HG03565 (cell line): ENCODE data around the gene OR5B21.

Source experiments
- ATAC-seq: cut with Tn5 transposase; IDR thresholded peaks from one replicate; pipeline ENCODE4 v1.9.1; 2021; ENCODE audit warnings: mild to moderate bottlenecking, moderate library complexity; ENCODE audit not compliant: unreplicated experiment

Gene OR5B21

DNA sequence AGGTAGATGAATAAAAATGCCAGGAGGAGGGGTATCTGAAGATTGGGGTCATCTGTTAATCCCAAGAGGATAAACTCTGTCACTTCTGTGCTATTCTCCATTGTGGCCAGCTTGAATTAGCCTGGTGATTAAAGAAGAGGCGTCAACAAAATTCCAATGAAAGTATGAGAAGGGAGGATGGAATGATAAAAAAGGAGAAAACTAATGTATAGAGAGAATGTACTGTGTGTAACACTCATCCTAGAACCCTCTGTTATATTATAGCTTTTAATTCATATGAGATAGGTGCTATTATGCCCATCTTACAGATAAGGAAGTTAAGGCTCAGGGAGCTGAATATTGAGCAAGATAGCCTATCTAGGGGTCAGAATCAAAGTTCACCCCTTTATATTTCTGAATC lies at the start of gene OR5B21:
Gene OR5B21 (minus strand): TSS at position 101 of the 400 bp plus-strand sequence. CDS start 0 bp downstream, at position 101.
- no peak for ATAC-seq

DNA sequence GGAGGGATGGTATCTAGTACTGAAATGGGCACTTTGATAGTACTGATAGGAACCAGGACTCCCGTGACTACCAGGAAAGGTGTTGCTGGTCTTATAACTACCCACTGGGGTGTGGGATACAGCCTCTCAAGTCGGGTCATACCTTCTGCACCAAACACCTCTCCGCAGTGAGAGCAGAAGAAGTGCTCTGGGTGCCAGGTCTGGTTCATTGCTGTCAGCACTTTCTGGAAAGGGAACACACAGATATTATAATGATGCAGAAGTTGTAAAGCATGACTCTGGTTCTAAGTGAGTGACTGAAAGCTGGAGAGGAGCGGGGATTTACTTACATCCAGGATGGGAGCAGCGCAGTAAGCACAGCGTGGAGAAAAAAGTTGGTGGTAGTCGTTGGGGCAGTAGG lies 41.7 kb upstream of the OR5B21 start:
- no peak for ATAC-seq

DNA sequence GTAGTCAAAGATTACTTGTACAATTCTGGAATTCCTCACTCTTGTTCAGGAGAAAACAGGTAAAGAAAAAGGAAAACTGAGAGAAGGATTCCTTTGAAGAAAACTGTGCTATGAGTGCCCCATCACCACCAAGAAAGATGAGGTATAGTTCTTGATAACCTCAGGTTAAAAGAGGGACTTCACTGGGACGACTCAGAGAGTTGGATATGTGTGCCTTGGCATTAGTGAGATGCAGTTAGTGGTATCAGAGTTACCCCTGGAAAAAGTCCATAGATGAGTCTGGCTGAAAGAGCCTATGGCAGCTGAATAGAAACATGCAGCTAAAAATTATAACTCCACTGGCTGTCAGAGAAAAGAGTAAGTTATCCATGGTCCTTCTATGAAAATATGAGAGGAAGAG lies 38.9 kb upstream of the OR5B21 start:
- no peak for ATAC-seq

DNA sequence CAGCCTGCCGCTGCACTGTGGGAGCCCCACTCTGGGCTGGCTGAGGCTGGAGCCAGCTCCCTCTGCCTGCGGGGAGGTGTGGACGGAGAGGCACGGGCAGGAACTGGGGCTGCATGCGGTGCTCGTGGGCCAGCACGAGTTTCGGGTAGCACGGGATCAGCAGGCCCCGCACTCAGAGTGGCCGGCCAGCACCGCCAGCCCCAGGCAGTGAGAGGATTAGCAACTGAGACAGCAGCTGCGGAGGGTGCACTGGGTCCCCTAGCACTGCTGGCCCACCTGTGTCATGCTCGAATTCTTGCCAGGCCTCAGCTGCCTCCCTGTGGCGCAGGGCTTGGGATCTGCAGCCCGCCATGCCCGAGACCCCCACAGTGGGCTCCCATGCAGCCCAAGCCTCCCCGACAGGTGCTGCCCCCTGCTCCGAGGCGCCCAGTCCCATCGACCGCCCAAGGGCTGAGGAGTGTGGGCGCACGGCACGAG lies 24.0 kb upstream of the OR5B21 start:
- ATAC-seq, result no peak

DNA sequence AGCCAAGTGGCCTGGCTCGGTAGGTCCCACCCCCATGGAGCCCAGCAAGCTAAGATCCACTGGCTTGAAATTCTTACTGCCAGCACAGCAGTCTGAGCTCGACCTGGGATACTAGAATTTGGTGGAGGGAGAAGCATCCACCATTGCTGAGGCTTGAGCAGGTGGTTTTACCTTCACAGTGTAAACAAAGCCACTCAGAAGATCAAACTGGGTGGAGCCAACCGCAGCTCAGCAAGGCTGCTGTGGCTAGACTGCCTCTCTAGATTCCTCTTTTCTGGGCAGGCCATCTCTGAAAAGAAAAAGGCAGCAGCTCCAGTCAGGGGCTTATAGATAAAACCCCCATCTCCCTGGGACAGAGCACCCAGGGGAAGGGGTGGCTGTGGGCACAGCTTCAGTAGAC lies 22.3 kb upstream of the OR5B21 start:
- no peak for ATAC-seq

DNA sequence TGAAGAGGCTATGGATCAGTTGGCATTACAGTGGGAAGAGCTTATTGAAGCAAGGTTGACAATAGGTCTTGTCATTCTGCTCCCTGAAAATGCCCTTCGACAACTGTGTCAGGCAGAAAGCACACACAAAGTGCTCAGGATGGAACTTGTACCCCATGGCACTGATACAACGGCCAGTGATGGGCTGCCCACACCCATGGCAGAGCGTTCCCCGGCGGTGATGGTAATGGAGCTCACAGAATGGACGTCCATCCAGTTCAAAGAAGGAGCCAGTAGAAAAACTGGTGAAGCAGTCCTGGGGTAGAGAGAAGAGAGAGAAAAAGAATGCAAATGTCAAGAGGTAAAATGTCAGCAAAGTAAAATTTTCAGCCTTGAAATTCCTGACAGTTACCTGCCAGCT lies 19.5 kb upstream of the OR5B21 start:
- ATAC-seq, result no peak

DNA sequence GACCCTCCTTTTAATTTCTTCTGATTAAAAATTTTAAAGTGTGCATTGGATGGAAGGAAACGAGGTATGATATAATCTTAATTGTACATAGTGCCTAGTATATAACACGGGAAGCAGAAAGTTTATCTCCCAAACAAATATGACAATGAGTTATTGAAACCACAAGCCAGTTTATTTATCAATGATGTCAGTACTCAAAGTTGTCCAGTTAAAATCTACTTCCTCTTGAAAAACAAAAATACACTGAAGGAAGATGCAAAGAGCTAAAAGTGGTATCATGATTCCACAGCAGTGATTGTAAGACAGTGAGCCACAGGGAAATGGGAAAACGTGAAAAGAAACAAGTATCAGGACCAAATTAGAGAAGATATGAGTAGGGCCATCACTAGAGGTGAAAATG lies 18.8 kb upstream of the OR5B21 start:
- ATAC-seq, result no peak

DNA sequence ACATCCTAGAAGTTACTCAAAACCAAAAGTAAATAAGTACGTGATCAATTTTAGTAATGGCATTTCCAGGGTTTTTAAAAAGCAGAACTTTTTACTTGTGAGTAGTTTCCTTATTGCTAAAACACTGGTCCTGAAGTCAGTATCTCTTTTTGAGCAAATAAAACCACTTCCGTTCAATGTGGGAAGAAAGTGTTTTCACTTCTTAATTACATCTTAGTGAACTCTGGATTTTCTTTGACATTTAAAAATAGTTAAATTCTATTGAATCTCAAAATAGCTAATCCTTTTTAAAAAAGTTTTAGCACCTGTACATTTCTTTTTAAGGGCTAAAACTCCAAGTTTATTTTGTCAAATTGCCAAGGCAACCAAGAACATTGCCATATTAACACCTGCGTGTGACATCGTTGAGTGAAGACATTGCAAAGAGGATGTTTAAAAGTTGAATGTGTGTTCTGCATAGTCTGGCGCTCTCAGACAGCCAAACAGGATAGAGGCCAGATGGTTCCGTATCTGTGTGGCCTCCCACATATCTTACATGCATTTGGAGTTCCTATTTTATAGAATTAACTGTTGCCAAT lies 17.2 kb upstream of the OR5B21 start:
- ATAC-seq, result peak; percentile 86

DNA sequence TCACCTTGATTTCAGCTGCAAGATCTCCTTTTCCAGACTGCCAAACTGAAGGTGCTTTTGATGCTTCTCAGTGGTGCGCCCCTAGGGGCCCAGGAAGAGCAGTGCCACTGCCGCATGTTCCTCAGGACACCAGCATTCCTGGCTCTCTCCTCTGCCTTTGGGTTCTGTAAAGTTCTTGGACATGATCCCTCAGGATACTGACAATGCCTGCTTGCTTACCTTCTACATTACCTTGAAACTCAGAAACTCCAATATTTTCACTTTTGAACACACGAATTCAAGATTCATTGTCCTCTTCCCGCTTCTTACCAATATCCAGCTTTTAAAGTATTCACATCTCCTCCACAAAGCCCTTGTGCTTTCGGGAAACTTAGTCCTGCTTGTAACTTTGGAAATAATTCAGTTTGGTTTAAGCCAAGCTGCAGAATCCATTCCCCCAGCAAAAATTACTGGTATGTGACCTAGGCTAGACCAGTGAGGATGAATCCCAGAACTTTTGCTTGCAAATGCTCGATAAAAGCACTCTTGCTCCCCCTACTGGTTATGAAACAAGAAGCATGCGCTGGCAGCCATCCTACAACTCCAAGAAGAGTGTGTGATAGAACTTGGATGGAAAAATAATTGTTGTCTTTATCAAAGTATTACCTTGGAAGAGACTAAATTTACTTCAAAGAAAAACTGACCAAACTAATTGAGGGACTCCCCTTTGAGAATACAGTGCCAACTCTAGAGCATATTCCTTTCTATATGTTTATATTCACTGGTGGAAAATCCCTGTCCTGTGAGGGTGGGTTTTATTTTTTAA lies 16.5 kb upstream of the OR5B21 start:
- ATAC-seq, result peak; percentile 10

DNA sequence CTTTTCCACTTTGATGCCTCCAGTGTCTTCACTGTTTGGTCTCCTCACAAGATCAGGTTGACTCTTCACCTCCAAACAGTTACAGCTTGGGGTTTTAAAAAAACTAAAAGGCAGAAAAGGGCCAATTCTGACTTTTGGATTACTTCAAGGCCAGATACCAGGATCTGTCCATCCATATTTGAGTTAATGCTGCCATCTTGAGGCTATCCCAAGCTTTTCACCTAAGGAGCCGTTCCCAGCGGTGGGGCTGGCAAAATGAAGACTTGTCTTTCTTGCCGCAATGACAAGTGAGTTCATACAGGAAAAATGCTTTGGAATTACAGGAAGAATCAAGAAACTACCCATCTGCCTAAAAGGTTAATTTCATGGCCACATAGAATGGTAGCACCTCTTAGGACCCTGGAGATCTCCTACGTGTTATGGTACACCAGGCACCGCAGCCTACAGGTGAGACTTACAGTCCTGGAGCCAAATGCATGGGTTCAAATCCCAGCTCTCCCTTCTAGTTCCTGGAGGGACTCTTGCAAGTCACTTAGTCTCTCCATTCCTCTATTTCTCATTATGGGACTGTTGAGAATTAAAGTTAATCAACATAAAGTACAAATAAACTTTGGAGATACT lies 6.0 kb upstream of the OR5B21 start:
- ATAC-seq, result peak; percentile 54

DNA sequence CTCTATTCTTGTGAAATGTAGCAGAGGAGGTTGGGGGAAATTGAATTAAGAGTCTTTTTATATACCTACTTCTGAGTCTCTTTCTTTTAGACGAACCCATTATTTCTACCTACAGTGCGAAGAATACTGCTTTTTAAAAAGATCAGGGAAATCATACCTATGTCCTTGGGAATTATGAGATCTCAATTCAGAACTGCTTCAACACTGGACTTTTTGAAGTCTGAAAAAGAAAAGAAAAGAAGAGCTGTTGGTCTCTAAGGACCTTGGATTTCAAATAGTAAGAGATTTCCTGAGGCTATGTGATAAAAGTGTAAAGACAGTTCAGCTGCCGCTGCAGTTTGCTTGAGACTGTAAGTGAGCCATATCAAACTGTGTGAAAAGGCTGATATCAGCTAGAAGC lies 3.7 kb upstream of the OR5B21 start:
- ATAC-seq, result no peak

DNA sequence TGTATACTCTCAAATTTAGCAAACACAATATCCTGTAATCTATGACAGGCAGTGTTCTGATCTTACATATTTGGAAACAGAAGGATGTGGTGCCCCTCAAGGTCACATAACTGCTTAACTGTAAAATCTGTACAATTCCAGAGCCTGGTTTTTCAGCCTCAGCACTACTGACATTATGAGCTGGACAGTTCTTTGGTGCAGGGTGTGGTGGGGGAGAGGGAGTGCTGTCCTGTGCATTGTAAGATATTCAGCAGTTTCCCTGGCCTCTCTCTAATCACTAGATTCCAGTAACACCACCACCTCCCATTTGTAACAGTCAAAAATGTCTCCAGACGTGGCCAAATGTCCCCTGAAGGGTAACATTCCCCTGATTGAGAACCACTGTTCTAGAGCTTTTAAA lies 1.8 kb upstream of the OR5B21 start:
- no peak for ATAC-seq

DNA sequence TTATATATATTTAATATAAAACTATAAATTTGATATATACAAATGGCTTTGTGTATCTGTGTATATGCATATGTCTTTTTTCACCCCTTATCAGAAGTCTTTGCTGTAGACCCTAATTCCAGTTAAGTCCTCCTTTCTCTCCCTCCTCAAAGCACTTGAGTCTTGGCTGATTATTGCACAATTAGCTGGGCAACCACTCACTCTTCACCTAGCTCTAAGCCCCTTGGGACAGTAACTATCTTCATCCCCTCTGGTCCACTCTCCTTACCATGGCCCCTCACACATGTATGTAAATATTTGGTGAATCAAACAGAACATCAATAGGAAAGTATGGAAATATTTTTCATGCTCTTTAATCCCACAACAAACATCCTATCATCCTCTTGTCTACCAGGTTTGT lies 909 bp upstream of the OR5B21 start:
- no peak for ATAC-seq

DNA sequence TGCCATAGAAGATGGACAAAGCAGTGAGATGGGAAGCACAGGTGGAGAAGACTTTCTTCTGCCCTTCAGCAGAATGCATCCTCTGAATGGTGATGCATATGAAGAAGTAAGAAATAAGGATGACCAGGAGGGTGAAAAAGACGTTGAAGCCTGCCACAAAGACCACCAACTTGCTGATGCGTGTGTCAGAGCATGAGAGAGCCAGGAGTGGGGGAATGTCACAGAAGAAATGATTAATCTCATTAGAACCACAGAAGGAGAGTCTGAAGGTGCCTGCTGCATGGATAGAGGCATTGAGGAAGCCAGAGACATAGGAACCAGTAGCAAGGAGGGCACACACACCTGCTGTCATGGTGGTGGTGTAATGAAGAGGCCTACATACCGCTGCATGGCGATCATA lies 550 bp downstream of the OR5B21 start:
- no peak for ATAC-seq

DNA sequence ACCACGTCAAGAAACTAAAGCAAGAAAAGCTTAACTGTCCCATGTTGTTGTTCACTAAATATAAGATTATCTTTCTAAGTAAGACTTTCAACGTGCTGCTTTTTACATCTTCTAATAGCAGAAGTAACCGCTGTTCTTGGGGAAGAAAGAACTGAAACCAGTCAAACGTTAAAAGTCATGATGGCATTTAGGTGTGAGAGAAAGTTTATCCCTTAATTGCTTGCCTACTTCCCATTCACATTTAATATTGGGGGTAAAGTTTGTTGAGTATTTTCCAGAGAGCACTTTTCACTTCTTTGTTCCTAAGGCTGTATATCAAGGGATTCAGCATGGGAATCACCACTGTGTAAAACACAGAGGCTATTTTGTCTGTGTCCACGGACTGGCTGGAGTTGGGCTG lies 970 bp downstream of the OR5B21 start:
- no peak for ATAC-seq

DNA sequence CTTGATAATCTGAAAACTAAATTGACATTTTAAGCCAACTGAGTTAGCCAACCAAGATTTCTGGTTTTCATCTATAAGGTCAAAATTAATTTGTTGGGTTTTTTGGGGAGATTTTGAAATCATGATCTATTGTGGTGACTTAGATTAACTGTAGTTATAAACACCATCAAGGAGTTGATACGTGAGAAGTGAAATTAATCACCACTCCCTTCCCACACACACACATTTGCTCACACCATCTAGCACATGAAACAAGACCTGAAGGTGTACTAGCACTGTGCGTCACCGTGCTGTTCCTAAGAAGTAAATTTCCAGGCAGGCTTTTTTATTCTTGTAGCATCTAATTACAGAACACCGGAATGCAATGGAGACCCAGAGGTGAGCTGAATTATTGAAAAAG lies 2.1 kb downstream of the OR5B21 start:
- ATAC-seq, result no peak

DNA sequence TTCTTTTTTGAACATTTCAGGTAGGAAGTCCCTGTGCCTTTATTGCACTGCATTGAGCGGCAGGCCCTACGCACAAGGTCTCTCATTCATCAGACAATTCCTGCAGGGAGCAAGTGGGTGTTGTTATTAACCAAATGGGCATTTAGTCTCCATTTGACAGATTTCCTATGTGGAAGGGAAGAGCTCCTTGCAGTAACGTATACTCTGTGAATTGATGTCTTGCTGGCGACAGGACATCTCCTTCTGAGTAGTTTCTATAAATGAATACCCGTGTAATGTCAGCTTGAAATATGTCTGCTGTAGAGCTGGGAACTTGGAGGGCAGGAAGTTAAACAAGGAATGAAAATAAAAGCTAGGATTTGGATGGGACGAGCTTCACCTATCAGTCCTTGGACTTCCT lies 3.7 kb downstream of the OR5B21 start:
- ATAC-seq, result no peak

DNA sequence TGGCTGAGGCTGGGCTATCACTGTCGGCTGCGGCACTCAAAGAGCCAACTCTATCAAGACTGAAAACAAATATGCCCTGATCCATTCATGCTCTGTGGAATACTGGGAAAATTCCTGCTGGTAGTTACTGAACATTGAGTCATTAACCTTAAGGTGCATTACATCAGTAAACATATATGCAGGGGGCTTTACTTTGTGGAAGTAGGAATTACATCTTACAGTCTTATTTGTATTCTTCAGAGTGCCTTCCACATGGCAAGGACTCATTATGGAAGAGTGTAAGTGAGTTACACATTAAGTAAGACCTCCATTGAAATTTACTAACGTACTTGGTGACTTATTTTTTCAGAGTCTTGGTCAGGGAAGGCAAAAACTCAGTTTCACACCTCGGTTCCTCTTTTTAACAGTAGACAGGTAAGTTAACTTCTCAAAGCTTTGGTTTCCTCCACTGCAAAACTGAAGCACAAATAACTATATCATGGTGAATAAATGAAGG lies 4.5 kb downstream of the OR5B21 start:
- peak; percentile 92 for ATAC-seq

DNA sequence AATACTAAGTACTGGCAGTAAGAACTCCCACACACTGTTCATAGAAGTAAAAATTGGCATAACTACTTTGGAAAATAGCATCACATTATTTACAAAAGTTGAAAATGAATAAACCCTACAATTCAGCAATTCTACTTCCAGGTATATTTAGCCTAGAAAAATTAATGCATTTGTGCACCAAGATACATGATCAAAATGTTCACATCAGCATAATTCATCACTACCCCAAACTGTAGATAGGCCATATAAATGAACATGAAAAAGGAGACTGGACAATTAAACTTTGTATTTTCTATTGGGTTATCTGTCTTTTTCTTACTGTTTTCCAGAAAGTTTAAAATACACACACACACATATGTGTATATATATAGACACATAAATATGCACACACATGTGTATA lies 5.9 kb downstream of the OR5B21 start:
- ATAC-seq, result no peak

DNA sequence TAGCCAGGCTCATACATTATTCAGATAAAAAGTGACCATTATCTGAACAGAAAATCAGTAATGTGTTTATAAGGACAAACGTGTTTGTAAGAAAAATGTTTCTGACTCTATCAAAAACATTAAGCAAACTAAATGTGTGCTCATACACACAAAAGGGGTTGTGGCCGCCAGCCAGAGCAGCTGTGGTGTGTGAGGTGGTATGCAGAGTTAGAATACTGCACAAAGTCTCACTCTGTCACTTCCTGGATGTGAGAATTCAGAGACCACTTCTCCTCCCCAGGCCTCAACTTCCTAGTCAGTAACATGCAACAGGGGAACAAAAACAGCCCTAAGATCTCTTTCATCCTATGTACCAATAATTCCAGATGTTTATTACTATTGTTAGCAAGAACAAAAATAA lies 9.4 kb downstream of the OR5B21 start:
- no peak for ATAC-seq

DNA sequence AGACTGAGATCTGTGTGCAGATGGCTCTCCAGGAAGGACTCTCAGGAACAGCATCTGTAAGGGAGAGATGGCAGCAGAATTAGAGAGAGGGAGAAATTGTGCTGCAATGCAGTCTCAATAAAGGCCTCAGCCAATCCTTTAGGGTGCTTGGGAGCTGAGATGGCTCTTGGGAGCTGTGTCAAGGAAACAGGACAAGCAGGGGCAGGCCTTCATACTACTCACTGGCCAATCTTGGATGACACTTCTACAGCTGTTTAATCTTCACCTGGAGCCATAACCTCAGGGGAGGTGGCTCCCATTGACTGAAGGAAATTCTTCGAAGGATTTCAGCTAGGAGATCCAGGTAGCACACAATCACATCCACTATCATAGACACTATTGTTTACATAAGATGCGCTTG lies 10.0 kb downstream of the OR5B21 start:
- no peak for ATAC-seq

DNA sequence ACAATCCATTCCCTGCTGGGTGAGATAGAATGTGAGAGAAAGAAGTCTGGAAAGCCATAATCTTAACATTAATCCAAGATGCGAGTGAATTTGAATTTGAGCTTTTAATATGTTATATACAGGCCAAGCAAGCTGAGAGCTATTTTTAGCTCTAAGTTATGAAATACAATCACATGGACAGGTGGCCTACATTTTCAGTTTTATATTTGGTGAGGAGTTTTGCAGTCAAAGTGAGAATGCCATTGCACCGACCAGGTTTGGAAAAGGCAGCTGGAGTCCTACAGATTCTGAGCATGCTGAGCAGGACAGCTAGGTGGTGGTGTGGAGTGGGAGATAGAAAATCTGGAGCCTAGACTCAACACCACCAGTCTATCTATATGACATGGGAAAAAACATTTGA lies 12.0 kb downstream of the OR5B21 start:
- peak; percentile 34 for ATAC-seq
